CD4-positive, alpha-beta T cell treated with Interleukin-17A for 1 hour (primary cell): ENCODE data around the gene CFAP141.

ENCODE experiments used
- DNase-seq: peaks from one replicate; pipeline ENCODE4 v3.0.0-alpha.2; 2020

The CFAP141 gene

DNA sequence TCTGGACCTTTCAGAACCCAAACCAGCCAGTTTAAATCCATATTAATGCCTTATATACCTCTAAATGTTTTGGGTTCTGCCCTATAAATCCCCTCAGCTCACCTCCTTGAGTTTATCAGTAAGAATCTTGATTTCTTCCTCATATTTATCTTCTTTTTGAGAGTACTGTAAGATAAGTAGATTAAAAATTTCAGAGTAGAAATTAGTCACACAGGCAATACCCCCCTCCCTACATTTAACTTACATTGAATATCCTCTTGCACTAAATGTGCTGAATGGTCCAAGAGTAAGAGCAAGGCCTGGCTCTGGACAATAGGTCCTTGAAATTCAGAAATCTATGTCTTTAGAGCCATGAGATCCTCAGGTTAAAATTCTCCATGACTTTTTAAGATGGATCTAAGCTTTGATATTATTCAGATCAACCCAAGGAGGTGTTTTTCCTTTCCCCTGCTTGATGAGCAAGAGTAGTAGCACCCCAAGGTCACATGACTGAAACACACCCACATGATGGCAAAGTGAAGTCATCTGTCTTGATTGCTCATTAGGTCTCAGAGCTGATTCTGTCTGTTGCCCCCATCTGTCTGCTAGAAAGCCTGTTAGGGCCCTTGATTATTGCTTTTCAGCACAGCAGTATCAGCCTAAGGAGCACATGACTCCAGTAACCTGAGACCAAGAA lies 35.4 kb downstream of the CFAP141 start:
- no peak for DNase-seq

DNA sequence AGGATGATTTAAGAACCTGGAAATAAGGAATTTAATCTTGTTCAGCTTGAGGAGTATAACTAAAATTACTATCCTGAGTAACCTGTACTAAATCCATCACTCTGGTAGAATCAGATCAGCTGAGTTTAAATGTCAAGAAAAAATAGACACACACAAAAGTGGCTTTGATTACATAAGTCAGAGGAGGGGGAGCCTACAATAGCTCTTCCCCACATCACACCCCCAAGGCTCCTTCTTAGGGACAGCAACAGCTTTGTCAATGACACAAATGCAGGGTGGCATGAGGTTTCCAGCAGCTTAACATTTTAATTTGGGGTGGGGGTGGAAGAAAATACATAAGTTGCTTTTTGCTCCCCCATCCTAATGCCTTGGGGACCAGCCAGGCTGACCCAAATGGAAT lies 38.7 kb downstream of the CFAP141 start:
- DNase-seq: no peak

DNA sequence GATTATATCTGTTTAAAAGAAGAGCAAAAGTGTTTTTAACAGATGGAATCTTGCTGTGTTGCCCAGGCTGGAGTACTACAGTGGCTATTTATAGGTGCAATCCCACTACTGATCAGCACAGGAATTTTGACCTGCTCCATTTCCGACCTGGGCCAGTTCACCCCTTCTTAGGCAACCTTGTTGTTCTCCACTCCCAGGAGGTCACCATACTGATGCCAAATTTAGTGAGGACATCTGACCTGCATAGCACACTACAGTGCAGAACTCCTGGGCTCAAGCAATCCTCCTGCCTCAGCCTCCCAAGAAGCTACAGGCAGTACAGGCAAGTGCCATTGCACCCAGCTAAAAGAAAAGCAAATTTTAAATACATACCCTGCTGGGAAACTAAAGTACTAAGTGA lies 39.9 kb downstream of the CFAP141 start:
- DNase-seq: no peak

DNA sequence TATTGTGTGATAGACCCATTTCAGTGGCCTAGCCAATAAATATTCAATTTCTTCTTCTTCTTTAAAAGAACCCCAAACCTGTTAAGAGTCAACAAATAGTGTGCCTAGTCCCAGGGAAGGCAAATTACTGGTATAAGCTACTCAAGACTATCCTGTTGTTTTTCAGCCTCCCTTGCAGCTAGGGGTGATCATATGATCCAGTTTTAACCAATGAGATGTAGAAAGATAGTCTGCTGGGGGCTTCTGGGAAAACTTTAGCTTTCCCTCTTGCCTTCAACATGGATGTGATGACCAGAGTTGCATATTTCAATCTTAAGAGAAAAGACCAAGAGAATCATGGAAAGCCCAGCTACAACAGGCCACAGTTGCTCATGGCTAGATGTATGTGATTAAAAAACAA lies 46.6 kb downstream of the CFAP141 start:
- DNase-seq: no peak

DNA sequence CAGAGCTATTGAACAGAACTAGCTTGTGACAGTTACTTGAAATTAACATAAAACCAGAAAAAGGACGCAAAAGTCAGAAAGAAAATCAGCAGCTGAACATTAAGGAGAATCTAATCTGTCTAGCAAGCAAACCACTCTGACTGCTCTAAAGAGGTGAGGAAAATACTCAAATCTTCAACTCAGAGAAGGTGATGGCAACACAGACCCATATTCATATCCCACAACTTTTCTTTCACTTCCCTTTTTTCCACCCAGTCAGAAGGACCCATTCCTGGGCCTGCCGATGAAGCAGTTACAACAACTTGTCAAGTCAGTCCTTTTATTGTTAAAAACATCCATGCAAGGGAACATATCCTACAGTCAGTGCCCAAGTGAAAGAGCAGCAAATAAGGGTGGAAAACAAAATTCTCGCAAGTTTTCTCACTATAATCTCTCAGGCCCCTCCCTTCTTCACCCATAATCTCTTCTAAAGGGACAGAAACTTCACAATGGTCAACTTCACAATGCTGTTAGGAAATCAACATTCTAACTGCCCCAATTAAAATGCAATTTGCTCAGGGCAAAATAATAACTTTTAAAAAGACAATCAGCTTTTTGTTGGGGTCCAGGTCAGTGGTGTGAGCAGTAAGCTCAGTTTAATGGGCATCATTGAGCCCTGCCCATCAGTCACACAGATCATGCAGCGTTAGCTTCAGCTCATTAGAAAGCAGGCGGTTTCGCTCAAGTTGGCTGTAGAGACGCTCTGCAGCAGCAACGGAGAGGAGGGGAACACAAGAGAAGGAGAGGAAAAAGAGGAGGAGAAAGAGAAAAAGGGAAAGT lies 47.6 kb downstream of the CFAP141 start:
- DNase-seq: no peak

DNA sequence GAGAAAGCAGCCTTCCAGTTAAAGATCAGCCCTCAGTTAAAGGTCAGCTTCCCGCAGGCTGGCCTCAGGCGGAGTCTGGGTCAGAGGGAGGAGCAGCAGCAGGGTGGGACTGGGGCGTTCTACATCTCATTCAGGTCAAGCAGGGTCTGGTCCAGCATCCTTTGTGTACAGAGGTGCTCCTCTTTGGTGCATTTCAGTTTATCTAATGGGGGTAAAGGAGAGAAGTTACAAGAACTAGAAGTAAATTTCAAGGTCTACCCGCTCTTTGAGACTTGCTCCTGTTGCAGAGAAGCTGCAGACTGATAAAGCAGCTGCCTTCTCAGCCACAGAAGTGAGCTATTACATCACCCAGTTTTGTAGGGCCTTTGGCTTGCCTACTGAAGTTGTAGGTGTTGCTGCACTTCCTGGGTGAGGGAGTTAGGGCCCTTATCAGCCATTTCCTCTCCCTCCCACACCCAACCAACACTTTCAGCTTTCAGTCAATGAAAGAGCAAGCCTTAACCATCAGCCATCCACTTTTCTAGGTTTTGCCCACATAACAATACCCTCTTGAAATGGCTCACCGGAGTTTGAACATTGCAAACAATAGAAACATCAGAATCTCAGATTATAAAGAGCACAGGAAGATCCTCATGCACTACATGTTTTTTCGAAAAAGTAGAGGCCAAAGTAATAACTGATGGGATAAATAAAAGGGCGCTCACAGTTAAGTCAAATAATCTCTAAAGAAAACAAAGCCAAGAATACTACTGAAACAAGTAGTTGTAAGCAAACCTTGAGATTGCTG lies 48.4 kb downstream of the CFAP141 start:
- DNase-seq: peak; percentile 88

DNA sequence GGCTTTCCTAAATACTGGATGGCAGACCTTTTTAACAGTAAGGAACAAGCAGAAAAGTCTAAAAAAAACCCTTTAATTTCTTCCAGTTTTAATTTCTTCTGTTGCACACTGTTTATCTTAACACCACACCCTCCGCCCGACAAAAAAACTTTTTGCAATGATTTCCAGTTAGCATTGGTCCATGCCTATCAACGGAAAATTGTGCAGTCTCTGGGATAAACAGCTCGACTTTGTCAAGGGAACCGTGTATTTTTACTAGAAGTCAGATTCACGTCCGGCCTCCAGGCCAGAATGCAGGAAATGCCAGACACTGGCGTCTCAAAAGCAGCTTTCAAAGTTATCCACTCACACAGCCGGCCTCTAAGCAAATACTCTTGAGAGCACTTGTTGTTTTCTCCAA lies 50.9 kb downstream of the CFAP141 start:
- DNase-seq: no peak

DNA sequence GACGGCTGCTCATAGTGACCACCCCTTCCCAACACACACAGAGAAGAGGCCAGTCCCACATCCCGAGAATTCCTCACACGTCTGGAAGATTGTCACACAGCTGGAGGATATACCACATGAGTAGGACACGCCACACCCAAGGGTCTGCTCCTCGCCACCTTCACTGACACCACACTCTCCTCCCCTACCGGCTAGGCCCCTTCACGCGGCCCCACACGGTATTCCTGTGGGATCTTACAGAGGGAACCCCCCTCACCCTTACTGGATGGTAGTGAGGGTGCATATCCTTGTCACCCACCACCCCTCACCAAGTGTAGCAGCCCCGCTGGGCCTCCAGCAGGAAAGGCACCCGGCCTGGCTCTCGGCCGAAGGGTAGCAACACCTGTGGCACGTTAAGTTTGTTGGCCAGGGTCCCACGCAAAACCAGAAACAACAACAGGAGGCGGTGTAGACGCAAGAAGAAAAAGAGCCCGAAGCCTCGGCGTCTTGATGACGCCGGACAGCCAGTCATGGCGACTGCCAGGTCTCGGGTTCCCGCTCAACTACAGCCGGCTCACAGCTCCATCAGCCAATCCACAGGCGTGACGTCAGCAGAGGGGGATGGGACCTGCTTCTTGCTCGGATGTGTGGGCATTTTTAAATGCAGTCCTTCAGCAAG lies 51.5 kb downstream of the CFAP141 start, which contains the start of gene NUP210L:
NUP210L (minus strand) TSS at position 540 of the 658 bp plus-strand sequence.
- no peak for DNase-seq

DNA sequence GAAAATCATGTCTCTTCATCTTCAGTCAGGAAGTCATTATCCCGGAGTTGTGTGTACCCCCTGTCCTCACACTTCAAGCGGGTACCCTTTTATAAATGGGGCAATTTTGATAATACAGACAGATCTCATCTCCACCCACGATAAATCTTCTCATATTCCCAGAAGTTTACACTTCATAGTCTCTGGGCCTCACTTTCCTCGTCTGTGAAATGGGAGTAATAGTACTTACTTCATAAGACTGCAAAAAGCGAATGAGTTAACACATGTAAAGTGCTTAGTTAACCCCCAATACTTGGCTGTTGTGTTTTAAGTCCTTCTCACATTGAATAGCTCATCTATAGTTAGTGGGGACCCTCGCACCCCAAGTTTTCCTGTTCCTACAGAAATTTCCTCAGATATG lies 52.1 kb downstream of the CFAP141 start:
- no peak for DNase-seq

DNA sequence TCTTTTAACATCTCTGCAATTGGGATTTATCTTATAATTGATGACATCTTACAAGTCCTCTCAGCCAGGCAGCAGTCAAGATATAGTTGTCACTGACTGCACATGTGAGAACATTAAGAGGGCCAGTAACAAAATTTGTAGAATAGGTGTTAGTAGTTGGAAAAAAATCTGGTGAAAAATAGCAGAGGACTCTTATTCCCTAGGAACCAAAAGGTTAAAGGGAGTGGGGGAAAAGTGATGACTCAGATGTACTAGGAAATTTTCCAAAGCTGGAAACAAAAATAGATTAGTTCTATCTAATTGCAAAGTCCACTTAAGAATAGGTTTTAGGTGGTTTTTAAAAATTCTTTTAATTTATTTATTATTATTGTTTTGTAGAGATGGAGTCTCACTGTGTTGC lies 54.8 kb downstream of the CFAP141 start:
- no peak for DNase-seq
